ENCODE data around the gene TF. TPM values are rescaled to one million over a fixed set of nuclear protein-coding genes. Genes with fewer than 3 reads are reported as not detected.

Gene TF
- total and polyA plus RNA-seq, 10 of the 15 experiments (the other 5 are each of a cell fraction or from before 2014, with no cell fraction given), result under 0.01 to 8.9 (median 0.05) TPM; not detected in 1

DNA sequence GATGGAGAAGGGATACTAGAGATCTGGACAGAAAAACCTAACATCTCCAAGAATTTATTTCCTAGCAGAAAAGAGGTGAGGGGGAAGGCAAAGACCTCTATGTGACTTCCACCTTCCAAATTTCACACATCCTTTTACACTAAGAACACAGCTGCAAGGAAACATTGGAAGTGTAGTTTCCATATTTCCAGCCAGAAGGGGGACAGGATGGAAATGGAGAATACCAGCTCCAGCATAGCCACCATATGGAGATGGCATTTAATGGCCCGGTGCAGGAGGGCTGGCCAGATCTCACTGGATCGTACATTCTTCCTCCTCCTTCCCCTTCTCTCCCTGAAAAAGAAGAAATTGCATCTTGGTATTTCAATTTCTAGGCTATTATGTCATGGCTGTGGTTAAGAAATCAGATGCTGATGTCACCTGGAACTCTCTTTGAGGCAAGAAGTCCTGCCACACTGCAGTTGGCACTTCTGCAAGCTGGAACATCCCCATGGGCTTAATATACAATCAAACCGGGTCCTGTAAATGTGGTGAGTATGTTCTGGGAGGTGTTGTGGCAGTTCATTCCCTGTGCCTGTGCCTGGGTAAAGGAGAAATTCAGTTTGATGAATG is 36.9 kb upstream of the TF start:
- POLR2A ChIA-PET, result no interaction called here
- Histone ChIP-seq H2AFZ (ENCODE audit: control insufficient read depth, low read depth, low read length) (no peak overlapping the region), H3K9ac (ENCODE audit: control insufficient read depth, insufficient read depth, low read length) (no peak overlapping the region), H3K79me2 (ENCODE audit: control insufficient read depth, insufficient read depth, low read length) (no peaks in the 10 kb centered on the region), H3K4me2 (ENCODE audit: control insufficient read depth, insufficient read depth) (no peak overlapping the region), H3K27ac (ENCODE audit: control insufficient read depth, insufficient read depth) (no peak overlapping the region), H3K4me1 (ENCODE audit: control insufficient read depth, insufficient read depth, low read length) (no peaks in the 10 kb centered on the region), H3K27me3 (replicated peaks in 1 of 2; ENCODE audit: control insufficient read depth in 2 of 2, insufficient read depth in 2 of 2, low read length in 1 of 2) (peaks cover 0 to 2% of the 10 kb centered on the region in 2 experiments; a peak in 2 of 4 replicates), H4K20me1 (ENCODE audit: control insufficient read depth, insufficient read depth) (no peaks in the 10 kb centered on the region), H3K4me3 (no peak overlapping the region), H3K9me3 (replicated peaks; ENCODE audit: control insufficient read depth, insufficient read depth, low read length) (no peaks in the 10 kb centered on the region), H3K36me3 (ENCODE audit: control insufficient read depth in 2 of 2, insufficient read depth in 2 of 2, low read length in 1 of 2) (no peaks in the 10 kb centered on the region)
- in situ Hi-C loops (cut with MboI) (no loop called here), intact Hi-C loops (cut with micrococcal nuclease; ENCODE audit: unreplicated experiment) (no loop called here)
- no peak for FAIRE-seq
- SMC1A ChIA-PET (ENCODE audit: uncharacterized antibody, unreplicated experiment), result no interaction called here
- WGBS (ENCODE audit: insufficient coverage, insufficient replicate concordance, low lambda C conversion rate, missing lambda C conversion rate), result 22% methylated on average over 3 of the region's 3 CpGs
- TF ChIP-seq GABPA (IDR thresholded peaks at IDR 0.05; ENCODE audit: low read depth) (no peak), FOXM1 (IDR thresholded peaks at IDR 0.05; ENCODE audit: low read depth, low read length) (no peak)
- no peak for DNase-seq (ENCODE audit: low read depth, low spot score)
- CTCF ChIA-PET, result no interaction called here
- no peak for ATAC-seq
- BruUV-seq (replicated peaks), result no TSS peak
- RAD21 ChIA-PET (ENCODE audit: unreplicated experiment), result no interaction called here

DNA sequence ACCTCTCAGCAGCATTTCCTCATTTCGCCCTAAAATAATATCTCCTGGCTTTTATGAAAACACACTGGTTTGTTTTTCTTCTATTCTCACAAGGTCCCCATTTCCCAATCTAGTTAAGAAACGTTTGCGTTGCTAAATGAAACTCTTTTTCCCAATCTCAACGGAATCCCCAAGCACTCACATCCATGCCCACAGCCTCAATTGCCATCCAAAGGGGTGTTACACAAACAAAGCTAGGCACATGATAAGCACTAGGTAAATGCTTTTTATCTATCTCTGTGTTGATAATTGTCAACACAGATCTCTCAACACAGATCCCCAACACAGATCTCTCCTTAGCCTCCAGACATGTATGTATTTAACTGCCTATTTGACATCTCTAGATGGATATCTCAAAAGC is 35.2 kb upstream of the TF start:
- ChIA-PET POLR2A (no interaction called here), CTCF (no interaction called here), RAD21 (ENCODE audit: unreplicated experiment) (no interaction called here), SMC1A (ENCODE audit: uncharacterized antibody, unreplicated experiment) (no interaction called here)
- Histone ChIP-seq H3K4me2 (ENCODE audit: control insufficient read depth, insufficient read depth) (no peak overlapping the region), H3K9ac (ENCODE audit: control insufficient read depth, insufficient read depth, low read length) (no peak overlapping the region), H3K27ac (ENCODE audit: control insufficient read depth, insufficient read depth) (no peak overlapping the region), H3K4me3 (no peak overlapping the region), H3K36me3 (ENCODE audit: control insufficient read depth in 2 of 2, insufficient read depth in 2 of 2, low read length in 1 of 2) (no peaks in the 10 kb centered on the region), H3K27me3 (replicated peaks in 1 of 2; ENCODE audit: control insufficient read depth in 2 of 2, insufficient read depth in 2 of 2, low read length in 1 of 2) (peaks cover 0 to 2% of the 10 kb centered on the region in 2 experiments; a peak in 2 of 4 replicates), H2AFZ (ENCODE audit: control insufficient read depth, low read depth, low read length) (no peak overlapping the region), H3K79me2 (ENCODE audit: control insufficient read depth, insufficient read depth, low read length) (no peaks in the 10 kb centered on the region), H4K20me1 (ENCODE audit: control insufficient read depth, insufficient read depth) (no peaks in the 10 kb centered on the region), H3K9me3 (replicated peaks; ENCODE audit: control insufficient read depth, insufficient read depth, low read length) (no peaks in the 10 kb centered on the region), H3K4me1 (ENCODE audit: control insufficient read depth, insufficient read depth, low read length) (no peaks in the 10 kb centered on the region)
- in situ Hi-C loops (cut with MboI) (no loop called here), intact Hi-C loops (cut with micrococcal nuclease; ENCODE audit: unreplicated experiment) (no loop called here)
- no peak for FAIRE-seq
- no TSS peak for BruUV-seq (replicated peaks)
- ATAC-seq, result no peak
- no peak for DNase-seq (ENCODE audit: low read depth, low spot score)
- 19% methylated on average over 4 of the region's 4 CpGs for WGBS (ENCODE audit: insufficient coverage, insufficient replicate concordance, low lambda C conversion rate, missing lambda C conversion rate)
- no peak for TF ChIP-seq ATF7 (IDR thresholded peaks at IDR 0.05; ENCODE audit: low read depth)
- TF ChIP-seq MEF2B (IDR thresholded peaks at IDR 0.05; ENCODE audit: partially characterized antibody, poor library complexity, severe bottlenecking), result no peak
- no peak for TF ChIP-seq NFYB (IDR thresholded peaks at IDR 0.05; ENCODE audit: insufficient read depth, low read depth, low read length)
- TF ChIP-seq, protein P1, sequence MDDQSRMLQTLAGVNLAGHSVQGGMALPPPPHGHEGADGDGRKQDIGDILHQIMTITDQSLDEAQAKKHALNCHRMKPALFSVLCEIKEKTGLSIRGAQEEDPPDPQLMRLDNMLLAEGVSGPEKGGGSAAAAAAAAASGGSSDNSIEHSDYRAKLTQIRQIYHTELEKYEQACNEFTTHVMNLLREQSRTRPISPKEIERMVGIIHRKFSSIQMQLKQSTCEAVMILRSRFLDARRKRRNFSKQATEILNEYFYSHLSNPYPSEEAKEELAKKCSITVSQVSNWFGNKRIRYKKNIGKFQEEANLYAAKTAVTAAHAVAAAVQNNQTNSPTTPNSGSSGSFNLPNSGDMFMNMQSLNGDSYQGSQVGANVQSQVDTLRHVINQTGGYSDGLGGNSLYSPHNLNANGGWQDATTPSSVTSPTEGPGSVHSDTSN (IDR thresholded peaks at IDR 0.05; ENCODE audit: insufficient replicate concordance, low read depth, low read length), result no peak
- TF ChIP-seq, protein P2, sequence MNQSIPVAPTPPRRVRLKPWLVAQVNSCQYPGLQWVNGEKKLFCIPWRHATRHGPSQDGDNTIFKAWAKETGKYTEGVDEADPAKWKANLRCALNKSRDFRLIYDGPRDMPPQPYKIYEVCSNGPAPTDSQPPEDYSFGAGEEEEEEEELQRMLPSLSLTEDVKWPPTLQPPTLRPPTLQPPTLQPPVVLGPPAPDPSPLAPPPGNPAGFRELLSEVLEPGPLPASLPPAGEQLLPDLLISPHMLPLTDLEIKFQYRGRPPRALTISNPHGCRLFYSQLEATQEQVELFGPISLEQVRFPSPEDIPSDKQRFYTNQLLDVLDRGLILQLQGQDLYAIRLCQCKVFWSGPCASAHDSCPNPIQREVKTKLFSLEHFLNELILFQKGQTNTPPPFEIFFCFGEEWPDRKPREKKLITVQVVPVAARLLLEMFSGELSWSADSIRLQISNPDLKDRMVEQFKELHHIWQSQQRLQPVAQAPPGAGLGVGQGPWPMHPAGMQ (IDR thresholded peaks at IDR 0.05; ENCODE audit: borderline replicate concordance), result no peak
- no peak for TF ChIP-seq HDAC6 (IDR thresholded peaks at IDR 0.05; ENCODE audit: unreplicated experiment)
- no peak for TF ChIP-seq LARP7 (IDR thresholded peaks at IDR 0.05)
- TF ChIP-seq SUZ12 (IDR thresholded peaks at IDR 0.05; ENCODE audit: unreplicated experiment), result no peak
- TF ChIP-seq KLF5 (IDR thresholded peaks at IDR 0.05; ENCODE audit: partially characterized antibody), result no peak
- no peak for TF ChIP-seq SP1 (IDR thresholded peaks at IDR 0.05; ENCODE audit: low read depth, low read length)
- no peak for TF ChIP-seq FOXM1 (IDR thresholded peaks at IDR 0.05; ENCODE audit: low read depth, low read length)
- TF ChIP-seq CHD1 (IDR thresholded peaks at IDR 0.05; ENCODE audit: low read depth, low read length), result no peak
- TF ChIP-seq TBL1XR1 (IDR thresholded peaks at IDR 0.05; ENCODE audit: low read depth, low read length), result no peak

All from GM12878 (cell line).